IMR-90 (cell line): Measurements from ENCODE around the gene PRPF40A. TPM values are rescaled to one million over a fixed set of nuclear protein-coding genes. Genes with fewer than 3 reads are reported as not detected.

ENCODE experiments used
- ATAC-seq: fragments of 200-7000 bp; cut with Tn5 transposase; 2 replicates; pipeline ENCODE4 v1.9.1; 2020; ENCODE audit warnings: low read depth, mild to moderate bottlenecking, moderate library complexity
- BruUV-seq: library from RNA; stranded (reverse); fragments of 400-500 nt; replicated peaks from 2 replicates; lab custom pipeline; 2021; lab: Mats Ljungman, UMichigan
- CTCF ChIA-PET: fragments of 300-600 bp; formaldehyde crosslinking; extraction: SDS; loops from one replicate; lab custom pipeline; 2021; ENCODE audit warnings: antibody characterized with exemption; lab: Yijun Ruan, JAX
- POLR2A ChIA-PET: fragments of 300-600 bp; sonication (Branson Sonifier 250); formaldehyde crosslinking; loops from one replicate; lab custom pipeline; 2022; ENCODE audit warnings: antibody characterized with exemption; ENCODE audit not compliant: unreplicated experiment; lab: Charles Lee
- DNase-seq: peaks from one replicate; pipeline ENCODE4 v3.0.0; 2013
- H2AFZ ChIP-seq: replicated peaks from 2 replicates; pipeline ENCODE3; 2013; ENCODE audit warnings: low read length, mild to moderate bottlenecking; ENCODE audit not compliant: poor library complexity
- H2AK5ac ChIP-seq: 2 replicates; pipeline ENCODE4 v1.6.1; 2013; ENCODE audit warnings: low read depth, low read length, inconsistent platforms
- H2AK9ac ChIP-seq: replicated peaks from 2 replicates; pipeline ENCODE3; 2013; ENCODE audit warnings: mild to moderate bottlenecking, low read depth, low read length, moderate library complexity; ENCODE audit not compliant: poor library complexity
- H2BK120ac ChIP-seq: 2 replicates; pipeline ENCODE4 v1.6.1; 2013; ENCODE audit warnings: low read depth, low read length, inconsistent platforms
- H2BK15ac ChIP-seq: 3 replicates; pipeline ENCODE4 v1.6.1; 2013; ENCODE audit warnings: low read depth, low read length, inconsistent platforms
- H2BK20ac ChIP-seq: 2 replicates; pipeline ENCODE4 v1.6.1; 2013; ENCODE audit warnings: low read depth, mild to moderate bottlenecking, inconsistent platforms, low read length, moderate library complexity
- H2BK5ac ChIP-seq: 2 replicates; pipeline ENCODE4 v1.6.1; 2013; ENCODE audit warnings: mild to moderate bottlenecking, low read depth, low read length, inconsistent platforms; ENCODE audit not compliant: poor library complexity, severe bottlenecking
- H3K14ac ChIP-seq: replicated peaks from 2 replicates; pipeline ENCODE4 v1.6.1; 2013; ENCODE audit warnings: low read depth, low read length, inconsistent platforms
- H3K18ac ChIP-seq: 2 replicates; pipeline ENCODE4 v1.6.1; 2013; ENCODE audit warnings: low read depth, low read length, control low read depth
- H3K23ac ChIP-seq: 2 replicates; pipeline ENCODE4 v1.6.1; 2013; ENCODE audit warnings: low read depth, low read length, inconsistent platforms
- H3K27ac ChIP-seq: 2 replicates; pipeline ENCODE4 v1.5.1; 2013; ENCODE audit warnings: mild to moderate bottlenecking, control low read depth, low read length; ENCODE audit not compliant: insufficient read depth
- H3K27me3 ChIP-seq: 2 replicates; pipeline ENCODE4 v1.6.1; 2013; ENCODE audit warnings: low read length; ENCODE audit not compliant: control insufficient read depth, insufficient read depth
- H3K36me3 ChIP-seq: 2 replicates; pipeline ENCODE4 v1.6.1; 2013; ENCODE audit warnings: low read length, mixed read lengths; ENCODE audit not compliant: control insufficient read depth, insufficient read depth
- H3K4ac ChIP-seq: 2 replicates; pipeline ENCODE4 v1.6.1; 2013; ENCODE audit warnings: low read depth, low read length, inconsistent platforms
- H3K4me1 ChIP-seq: 2 replicates; pipeline ENCODE4 v1.6.1; 2013; ENCODE audit warnings: low read length, mixed read lengths; ENCODE audit not compliant: control insufficient read depth, insufficient read depth
- H3K4me2 ChIP-seq: 2 replicates; pipeline ENCODE4 v1.6.1; 2013; ENCODE audit warnings: low read depth, mild to moderate bottlenecking, control low read depth, low read length, moderate library complexity
- H3K4me3 ChIP-seq: 2 replicates; pipeline ENCODE4 v1.5.1; 2013; ENCODE audit warnings: low read depth, mild to moderate bottlenecking, control low read depth, low read length, moderate library complexity; ENCODE audit not compliant: insufficient read depth
- H3K56ac ChIP-seq: 2 replicates; pipeline ENCODE4 v1.6.1; 2013; ENCODE audit warnings: low read length, inconsistent platforms; ENCODE audit not compliant: insufficient read depth; ENCODE audit errors: extremely low read depth
- H3K79me1 ChIP-seq, 2 experiments: 2 replicates each; pipeline ENCODE4 v1.6.1; 2013; ENCODE audit warnings: low read length in 2 of 2, inconsistent platforms in 1 of 2, low read depth in 1 of 2
- H3K9ac ChIP-seq: 2 replicates; pipeline ENCODE4 v1.6.1; 2013; ENCODE audit warnings: low read depth, low read length, control low read depth
- H3K9me1 ChIP-seq: 2 replicates; pipeline ENCODE4 v1.6.1; 2013; ENCODE audit warnings: low read length, inconsistent platforms; ENCODE audit not compliant: insufficient read depth
- H3K9me3 ChIP-seq: 2 replicates; pipeline ENCODE4 v1.6.1; 2013; ENCODE audit warnings: low read length; ENCODE audit not compliant: control insufficient read depth, insufficient read depth
- H4K20me1 ChIP-seq: 2 replicates; pipeline ENCODE4 v1.6.1; 2013; ENCODE audit warnings: low read length, inconsistent platforms; ENCODE audit not compliant: insufficient read depth
- H4K5ac ChIP-seq: 2 replicates; pipeline ENCODE4 v1.6.1; 2013; ENCODE audit warnings: mild to moderate bottlenecking, low read depth, low read length, control low read depth
- H4K8ac ChIP-seq, 2 experiments: 2 replicates each; pipeline ENCODE4 v1.6.1; 2013; ENCODE audit warnings: low read depth in 2 of 2, low read length in 2 of 2, control low read depth in 1 of 2, inconsistent platforms in 1 of 2
- H4K91ac ChIP-seq: 2 replicates; pipeline ENCODE4 v1.6.1; 2013; ENCODE audit warnings: low read depth, low read length, inconsistent platforms; ENCODE audit not compliant: insufficient read depth
- BHLHE40 ChIP-seq: fragments of 150-350 bp; IDR thresholded peaks from 2 replicates; pipeline ENCODE4 v1.6.1; 2016; ENCODE audit warnings: mild to moderate bottlenecking, low read depth, low read length
- CEBPB ChIP-seq: IDR thresholded peaks from 2 replicates; pipeline ENCODE4 v1.6.1; 2012; ENCODE audit warnings: low read depth, low read length, improper control_type of control experiment
- CHD1 ChIP-seq: IDR thresholded peaks from 2 replicates; pipeline ENCODE4 v1.6.1; 2012; ENCODE audit warnings: low read depth, low read length, improper control_type of control experiment
- CTCF ChIP-seq: conservative IDR thresholded peaks from 2 replicates; pipeline ENCODE4 v1.5.1; 2012; ENCODE audit warnings: mild to moderate bottlenecking, low read depth, low read length, improper control_type of control experiment
- ELK1 ChIP-seq: fragments of 150-350 bp; IDR thresholded peaks from 2 replicates; pipeline ENCODE4 v1.6.1; 2016; ENCODE audit warnings: low read depth, mild to moderate bottlenecking, low read length, moderate library complexity, borderline replicate concordance
- FOS ChIP-seq: fragments of 150-350 bp; IDR thresholded peaks from 2 replicates; pipeline ENCODE4 v1.6.1; 2016; ENCODE audit warnings: low read depth, low read length
- MAFK ChIP-seq: IDR thresholded peaks from 2 replicates; pipeline ENCODE4 v1.6.1; 2012; ENCODE audit warnings: low read depth, low read length, improper control_type of control experiment
- MAZ ChIP-seq: IDR thresholded peaks from 2 replicates; pipeline ENCODE4 v1.6.1; 2012; ENCODE audit warnings: low read depth, mild to moderate bottlenecking, low read length, improper control_type of control experiment, moderate library complexity, borderline replicate concordance
- MXI1 ChIP-seq: IDR thresholded peaks from 2 replicates; pipeline ENCODE4 v1.6.1; 2012; ENCODE audit warnings: low read depth, mild to moderate bottlenecking, low read length, moderate library complexity, borderline replicate concordance
- NFE2L2 ChIP-seq: fragments of 150-350 bp; IDR thresholded peaks from 2 replicates; pipeline ENCODE4 v1.6.1; 2016; ENCODE audit warnings: low read depth, mild to moderate bottlenecking, low read length
- POLR2A ChIP-seq: IDR thresholded peaks from 2 replicates; pipeline ENCODE4 v1.6.1; 2012; ENCODE audit warnings: mild to moderate bottlenecking, low read depth, low read length
- RAD21 ChIP-seq: IDR thresholded peaks from 2 replicates; pipeline ENCODE4 v1.6.1; 2012; ENCODE audit warnings: low read length, improper control_type of control experiment
- RCOR1 ChIP-seq: IDR thresholded peaks from 2 replicates; pipeline ENCODE4 v1.6.1; 2012; ENCODE audit warnings: mild to moderate bottlenecking, low read length, improper control_type of control experiment; ENCODE audit not compliant: insufficient replicate concordance
- RFX5 ChIP-seq: IDR thresholded peaks from 2 replicates; pipeline ENCODE4 v1.8.0; 2012; ENCODE audit warnings: low read depth, mild to moderate bottlenecking, low read length, moderate library complexity
- SMC3 ChIP-seq: fragments of 150-350 bp; IDR thresholded peaks from 2 replicates; pipeline ENCODE4 v1.6.1; 2016; ENCODE audit warnings: low read depth, mild to moderate bottlenecking, antibody characterized with exemption, low read length, moderate library complexity
- USF2 ChIP-seq: fragments of 150-350 bp; IDR thresholded peaks from 2 replicates; pipeline ENCODE4 v1.6.1; 2017; ENCODE audit warnings: mild to moderate bottlenecking, antibody characterized with exemption, low read length, low read depth
- WGBS, 2 experiments: methylation state at CpG; one replicate each; pipeline versions ENCODE4 v1.1.5 to v1.1.7; 2013; ENCODE audit warnings: missing lambda C conversion rate in 2 of 2; ENCODE audit not compliant: insufficient read length in 1 of 2; ENCODE audit errors: extremely low coverage in 2 of 2; 5-methylcytosine and 5-hydroxymethylcytosine counted together
- dilution Hi-C: fragments of 300-500 bp; cut with HindIII; formaldehyde crosslinking; loops from one replicate; pipeline ENCODE4 v1.14.3; 2018; ENCODE audit warnings: low sequenced_read_pairs; ENCODE audit not compliant: unreplicated experiment
- in situ Hi-C: fragments of 300-500 bp; cut with MboI; formaldehyde crosslinking; loops from 3 replicates; pipeline ENCODE4 v1.14.3; 2019; ENCODE audit warnings: low sequenced_read_pairs, inconsistent platforms, mixed read lengths
- intact Hi-C: fragments of 100-400 bp; cut with micrococcal nuclease; formaldehyde crosslinking; loops from 2 replicates; pipeline ENCODE4 v1.10.0; 2022
- polyA plus RNA-seq, 3 experiments: library from polyadenylated mRNA; depleted of rRNA; stranded (reverse); fragments of >200 nt; gene quantifications; 2 replicates each; pipeline ENCODE4 v1.2.3, GENCODE V29; 2012; ENCODE audit warnings: low replicate concordance in 1 of 3
- total RNA-seq: library from RNA; depleted of rRNA; stranded (reverse); fragments of >200 nt; gene quantifications from 2 replicates; pipeline ENCODE4 v1.2.3, GENCODE V29; 2012

The PRPF40A gene
- total and polyA plus RNA-seq, 2 of the 4 experiments (the other 2 are of a cell fraction), result 49.1 to 150 TPM

GRCh38 chr2:152696476-152696875 lies 20.8 kb downstream of the PRPF40A start:
- H3K23ac ChIP-seq, result no peak overlapping the region
- in situ Hi-C loops (no loop called here), intact Hi-C loops (no loop called here), dilution Hi-C loops (no loop called here)
- ChIA-PET POLR2A (no interaction called here), CTCF (interaction anchor here (1.3 kb wide), 1 partner anchor 20 kb away, joined by 3 read pairs; no protein-coding TSS in a partner anchor)
- ATAC-seq (peak; percentile 5; the same call in 1 of the 2 replicates), DNase-seq (no peak)
- H4K8ac ChIP-seq, result no peak overlapping the region
- no peak overlapping the region for H3K56ac ChIP-seq
- no peak overlapping the region for H3K14ac ChIP-seq
- no peak overlapping the region for H2BK5ac ChIP-seq
- no TSS peak for BruUV-seq
- H3K4me3 ChIP-seq, result no peak overlapping the region
- no peak overlapping the region for H3K9ac ChIP-seq
- TF ChIP-seq FOS (no peak), NFE2L2 (no peak), RAD21 (no peak), USF2 (no peak), MAZ (no peak), POLR2A (no peak), SMC3 (no peak), MAFK (no peak), CEBPB (no peak), CHD1 (no peak), ELK1 (no peak), RFX5 (no peak), CTCF (no peak), MXI1 (no peak), RCOR1 (no peak), BHLHE40 (no peak)
- H3K27ac ChIP-seq, result no peak overlapping the region
- peaks cover 9% of the 10 kb centered on the region for H4K20me1 ChIP-seq
- H2AK9ac ChIP-seq, result no peak overlapping the region
- H2AFZ ChIP-seq, result no peak overlapping the region
- no peak overlapping the region for H3K4ac ChIP-seq
- H3K9me1 ChIP-seq, result no peaks in the 10 kb centered on the region
- H2AK5ac ChIP-seq, result no peak overlapping the region
- H4K91ac ChIP-seq, result no peak overlapping the region
- no peak overlapping the region for H4K5ac ChIP-seq
- no peak overlapping the region for H2BK120ac ChIP-seq
- H2BK20ac ChIP-seq, result no peak overlapping the region
- no peak overlapping the region for H2BK15ac ChIP-seq
- peaks cover 2% of the 10 kb centered on the region; the same call in 1 of the 2 replicates for H3K4me1 ChIP-seq
- no peak overlapping the region for H3K18ac ChIP-seq
- H3K27me3 ChIP-seq, result no peaks in the 10 kb centered on the region
- peaks cover 3% of the 10 kb centered on the region for H3K9me3 ChIP-seq
- peaks cover 7% of the 10 kb centered on the region for H3K36me3 ChIP-seq
- WGBS, 2 experiments, result no CpG with 5 or more reads among the region's 1 CpG
- H3K4me2 ChIP-seq, result no peak overlapping the region
- peaks cover 19 to 29% of the 10 kb centered on the region in 2 experiments for H3K79me1 ChIP-seq
